ENCODE data around the gene SLX9.

SLX9 gene

DNA sequence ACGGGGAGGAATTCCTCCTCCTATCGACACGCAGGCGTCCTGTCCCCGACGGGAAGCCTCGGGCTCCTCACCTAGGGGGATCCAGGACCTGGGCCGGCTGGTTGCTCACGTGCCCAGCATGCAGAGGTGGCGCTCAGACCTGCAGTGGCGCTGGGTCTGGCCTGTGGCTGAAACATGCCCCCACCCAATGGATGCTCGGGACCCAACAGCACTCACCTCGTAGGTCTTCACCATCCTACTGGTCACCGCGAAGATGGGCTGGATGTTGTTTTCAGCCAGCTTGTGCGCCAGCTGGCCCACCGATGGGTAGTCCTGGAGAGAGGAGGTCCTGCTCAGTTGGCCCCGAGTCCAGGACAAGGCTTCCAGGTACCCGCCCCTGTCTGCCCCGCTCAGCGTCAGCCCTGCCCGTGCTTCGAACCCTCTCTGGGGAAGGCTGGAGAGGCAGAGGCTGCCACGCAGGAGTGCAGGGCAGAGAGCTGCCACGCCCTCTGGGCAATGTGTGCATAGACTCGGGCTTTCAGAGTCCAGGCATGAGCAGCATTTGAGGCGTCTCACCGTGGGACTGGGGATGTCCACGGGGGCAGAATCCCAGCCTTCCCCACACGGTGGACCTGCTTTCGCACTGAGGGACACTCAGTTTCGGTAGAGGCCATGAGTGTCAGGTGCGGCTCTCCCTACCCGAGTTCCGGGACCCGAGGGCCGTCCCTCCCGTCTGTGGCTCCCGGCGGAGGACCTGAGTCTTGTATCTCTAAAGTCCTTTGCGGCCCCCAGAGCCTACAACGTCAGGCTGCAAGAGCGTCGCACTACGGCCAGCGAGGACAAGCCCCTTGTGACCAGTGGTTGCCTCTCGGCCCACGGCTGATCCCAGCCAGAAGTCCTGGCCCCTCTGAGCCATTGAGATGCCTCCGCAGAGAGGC is 40.7 kb upstream of the SLX9 start:
- H3K9me3 ChIP-seq (ENCODE audit: insufficient read depth, low read length), result no peaks in the 10 kb centered on the region
- H3K9ac ChIP-seq (ENCODE audit: insufficient read length, low read depth), result no peak overlapping the region
- no peak overlapping the region for H3K4me3 ChIP-seq (ENCODE audit: insufficient read length, low read depth)
- no peaks in the 10 kb centered on the region for H3K27me3 ChIP-seq (ENCODE audit: insufficient read depth, insufficient read length)
- H3K36me3 ChIP-seq (ENCODE audit: insufficient read depth, insufficient read length, low read length), result no peaks in the 10 kb centered on the region
- peaks cover 43% of the 10 kb centered on the region for H3K4me1 ChIP-seq (ENCODE audit: insufficient read depth, insufficient read length)
- no peak for DNase-seq (ENCODE audit: low read depth, low spot score)
- TF ChIP-seq ZNF274 (IDR thresholded peaks at IDR 0.05; ENCODE audit: low read depth, low read length), result no peak
- TF ChIP-seq SUZ12 (IDR thresholded peaks at IDR 0.05; ENCODE audit: extremely low read depth, insufficient read depth, insufficient read length), result no peak
- no peak for TF ChIP-seq YY1 (IDR thresholded peaks at IDR 0.05; ENCODE audit: insufficient read depth, insufficient read length)

DNA sequence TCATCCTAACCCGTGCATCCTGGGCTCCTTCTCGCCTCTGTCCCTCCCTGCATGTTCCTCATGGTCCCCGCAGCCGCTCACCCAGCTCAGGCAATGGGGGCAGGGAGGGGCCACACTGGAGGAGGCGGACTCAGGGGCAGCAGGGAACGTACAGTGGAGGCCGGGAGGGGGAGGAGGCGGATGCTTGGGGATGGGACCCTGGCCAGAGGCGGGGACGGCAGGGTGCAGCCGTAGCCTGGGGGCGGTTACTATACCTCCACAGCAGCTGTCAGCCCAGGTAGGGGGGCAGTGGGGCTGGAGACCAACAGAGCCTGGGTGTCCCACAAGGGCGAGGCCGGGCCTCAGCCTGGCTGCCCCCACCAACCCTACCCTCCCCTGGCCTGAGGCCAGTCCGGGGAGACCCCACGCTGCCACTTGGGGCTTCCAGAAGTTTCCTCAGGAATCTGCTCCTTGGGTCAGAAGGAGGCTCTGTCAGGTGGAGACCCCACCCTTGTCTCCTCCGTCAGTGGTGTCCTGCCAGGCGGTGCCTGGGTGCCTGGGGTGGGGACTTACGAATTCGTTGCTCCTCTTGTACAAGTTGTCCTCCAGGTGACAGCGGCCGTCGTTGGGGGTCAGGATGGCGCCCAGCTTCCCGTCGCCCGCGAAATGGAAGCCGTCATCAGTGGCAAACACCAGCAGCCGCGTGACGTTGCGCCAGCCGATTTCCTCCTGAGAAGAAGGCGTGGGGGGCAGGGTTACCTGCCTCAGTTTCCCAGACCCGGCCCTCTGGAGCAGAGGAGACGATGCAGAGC is 39.9 kb upstream of the SLX9 start:
- no peak for DNase-seq (ENCODE audit: low read depth, low spot score)
- Histone ChIP-seq H3K4me1 (ENCODE audit: insufficient read depth, insufficient read length) (peaks cover 46% of the 10 kb centered on the region), H3K4me3 (ENCODE audit: insufficient read length, low read depth) (no peak overlapping the region), H3K36me3 (ENCODE audit: insufficient read depth, insufficient read length, low read length) (no peaks in the 10 kb centered on the region), H3K9ac (ENCODE audit: insufficient read length, low read depth) (no peak overlapping the region), H3K27me3 (ENCODE audit: insufficient read depth, insufficient read length) (no peaks in the 10 kb centered on the region), H3K9me3 (ENCODE audit: insufficient read depth, low read length) (no peaks in the 10 kb centered on the region)
- TF ChIP-seq ZNF274 (IDR thresholded peaks at IDR 0.05; ENCODE audit: low read depth, low read length) (no peak), SUZ12 (IDR thresholded peaks at IDR 0.05; ENCODE audit: extremely low read depth, insufficient read depth, insufficient read length) (no peak)

DNA sequence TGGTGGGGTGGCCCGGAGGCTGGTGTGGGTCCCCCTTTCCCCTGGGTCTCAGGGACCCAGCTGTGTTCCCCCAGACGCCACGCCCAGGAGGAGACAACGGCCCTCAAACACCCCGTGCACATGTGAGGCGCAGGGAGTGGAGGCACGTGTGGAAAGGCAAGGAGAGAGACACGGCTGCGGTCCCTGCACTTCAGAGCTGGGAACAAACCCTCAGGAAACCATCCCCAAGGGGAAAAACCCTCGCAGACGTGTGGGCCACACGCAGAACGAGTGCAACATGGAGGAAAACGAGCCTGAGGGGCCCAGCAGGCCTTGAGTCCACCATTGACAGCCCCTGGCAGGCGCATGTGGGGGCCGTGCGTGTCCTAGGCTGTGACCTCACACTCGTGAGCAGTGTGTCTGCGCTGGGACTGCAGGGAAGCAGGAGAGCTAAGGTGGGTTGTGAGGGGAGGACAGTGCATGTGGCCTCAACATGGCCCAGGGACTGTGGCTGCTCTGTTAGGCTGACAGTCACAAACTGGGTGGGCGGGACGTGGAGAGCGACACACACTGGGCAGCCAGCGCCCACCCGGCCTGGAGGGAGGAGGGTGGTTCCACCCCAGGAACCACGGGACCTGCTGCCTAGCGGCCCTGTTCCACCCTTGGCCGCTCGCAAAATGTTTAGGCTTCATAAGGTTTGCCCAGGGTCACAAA is 39.1 kb upstream of the SLX9 start:
- H3K4me3 ChIP-seq (ENCODE audit: insufficient read length, low read depth), result no peak overlapping the region
- no peaks in the 10 kb centered on the region for H3K27me3 ChIP-seq (ENCODE audit: insufficient read depth, insufficient read length)
- no peak for DNase-seq (ENCODE audit: low read depth, low spot score)
- TF ChIP-seq ZNF274 (IDR thresholded peaks at IDR 0.05; ENCODE audit: low read depth, low read length) (no peak), YY1 (IDR thresholded peaks at IDR 0.05; ENCODE audit: insufficient read depth, insufficient read length) (no peak), SUZ12 (IDR thresholded peaks at IDR 0.05; ENCODE audit: extremely low read depth, insufficient read depth, insufficient read length) (no peak)
- no peak overlapping the region for H3K9ac ChIP-seq (ENCODE audit: insufficient read length, low read depth)
- H3K9me3 ChIP-seq (ENCODE audit: insufficient read depth, low read length), result no peaks in the 10 kb centered on the region
- H3K4me1 ChIP-seq (ENCODE audit: insufficient read depth, insufficient read length), result peaks cover 50% of the 10 kb centered on the region
- H3K36me3 ChIP-seq (ENCODE audit: insufficient read depth, insufficient read length, low read length), result no peaks in the 10 kb centered on the region

DNA sequence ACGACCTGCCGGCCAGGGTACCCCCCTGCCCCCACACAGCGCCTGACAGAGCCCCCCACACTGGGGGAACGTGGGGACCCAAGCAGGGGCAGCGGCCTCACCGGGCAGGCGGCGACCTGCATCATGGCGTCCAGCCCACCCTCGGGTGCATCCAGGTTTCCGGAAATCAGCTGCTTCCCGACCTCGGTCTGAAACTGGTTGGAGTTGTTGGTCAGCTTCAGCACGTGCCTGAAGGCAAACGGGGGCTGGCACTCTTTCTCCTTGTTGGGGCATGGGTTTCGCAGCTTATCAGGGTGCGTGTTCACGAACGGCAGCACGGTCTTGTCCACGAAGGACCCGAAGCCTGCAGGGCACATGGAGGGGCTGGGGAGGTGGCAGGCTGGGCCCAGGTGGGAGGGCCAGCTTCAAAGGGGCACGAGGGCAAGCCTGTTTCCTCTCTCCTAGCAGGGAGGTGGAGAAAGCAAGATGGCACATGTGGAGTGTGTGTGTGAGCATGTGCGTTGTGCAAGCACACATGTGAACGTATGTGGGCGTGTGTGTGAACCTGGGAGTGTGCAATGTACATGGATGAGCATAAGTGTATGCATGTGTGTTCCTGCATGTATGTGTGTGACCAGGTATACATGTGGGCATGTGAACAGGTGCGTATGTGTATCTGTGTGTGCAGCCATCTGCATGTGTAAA is 38.3 kb upstream of the SLX9 start:
- Histone ChIP-seq H3K4me3 (ENCODE audit: insufficient read length, low read depth) (no peak overlapping the region), H3K9ac (ENCODE audit: insufficient read length, low read depth) (no peak overlapping the region), H3K9me3 (ENCODE audit: insufficient read depth, low read length) (no peaks in the 10 kb centered on the region), H3K36me3 (ENCODE audit: insufficient read depth, insufficient read length, low read length) (no peaks in the 10 kb centered on the region), H3K4me1 (ENCODE audit: insufficient read depth, insufficient read length) (peaks cover 52% of the 10 kb centered on the region), H3K27me3 (ENCODE audit: insufficient read depth, insufficient read length) (no peaks in the 10 kb centered on the region)
- no peak for DNase-seq (ENCODE audit: low read depth, low spot score)
- TF ChIP-seq YY1 (IDR thresholded peaks at IDR 0.05; ENCODE audit: insufficient read depth, insufficient read length), result no peak
- no peak for TF ChIP-seq ZNF274 (IDR thresholded peaks at IDR 0.05; ENCODE audit: low read depth, low read length)
- TF ChIP-seq SUZ12 (IDR thresholded peaks at IDR 0.05; ENCODE audit: extremely low read depth, insufficient read depth, insufficient read length), result no peak

GRCh38 chr21:44902268-44903049 is 37.4 kb upstream of the SLX9 start:
- H3K4me1 ChIP-seq (ENCODE audit: insufficient read depth, insufficient read length), result peaks cover 54% of the 10 kb centered on the region

DNA sequence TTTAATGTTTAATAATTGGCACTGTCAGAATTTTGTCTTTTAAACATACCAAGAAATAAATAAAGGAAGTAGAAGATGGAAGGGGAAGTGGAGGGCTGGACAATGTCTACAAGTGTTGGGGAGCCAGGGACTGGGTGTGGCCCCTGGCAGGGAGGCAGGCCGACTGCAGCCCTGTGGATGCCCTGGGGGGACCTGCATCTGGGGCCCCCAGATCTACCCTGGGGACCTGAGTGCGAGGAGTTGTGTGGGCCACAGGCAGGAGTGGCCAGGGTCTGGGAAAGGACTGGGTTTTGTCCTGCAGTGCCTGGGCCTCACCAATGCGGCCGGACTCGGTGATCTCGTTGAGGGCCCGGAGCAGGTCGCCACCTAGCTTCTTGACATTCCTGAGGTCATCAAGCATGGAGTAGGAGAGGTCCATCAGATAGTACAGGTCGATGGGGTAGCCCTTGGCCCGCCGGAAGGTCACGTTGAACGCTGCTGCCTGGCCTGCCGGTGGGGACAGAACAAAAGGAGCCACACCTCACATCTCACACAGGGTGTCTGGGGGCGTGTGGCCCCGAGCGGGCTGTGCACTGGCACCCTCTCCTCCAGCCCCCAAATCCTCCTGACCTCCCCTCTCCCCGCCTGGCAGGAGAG is 36.7 kb upstream of the SLX9 start:
- Histone ChIP-seq H3K9me3 (ENCODE audit: insufficient read depth, low read length) (no peaks in the 10 kb centered on the region), H3K4me3 (ENCODE audit: insufficient read length, low read depth) (no peak overlapping the region), H3K4me1 (ENCODE audit: insufficient read depth, insufficient read length) (peaks cover 51% of the 10 kb centered on the region), H3K27me3 (ENCODE audit: insufficient read depth, insufficient read length) (no peaks in the 10 kb centered on the region), H3K9ac (ENCODE audit: insufficient read length, low read depth) (no peak overlapping the region), H3K36me3 (ENCODE audit: insufficient read depth, insufficient read length, low read length) (no peaks in the 10 kb centered on the region)
- no peak for DNase-seq (ENCODE audit: low read depth, low spot score)
- no peak for TF ChIP-seq ZNF274 (IDR thresholded peaks at IDR 0.05; ENCODE audit: low read depth, low read length)
- no peak for TF ChIP-seq SUZ12 (IDR thresholded peaks at IDR 0.05; ENCODE audit: extremely low read depth, insufficient read depth, insufficient read length)
- TF ChIP-seq YY1 (IDR thresholded peaks at IDR 0.05; ENCODE audit: insufficient read depth, insufficient read length), result no peak

More at GRCh38 chr21:44902268-44903049, 37.4 kb upstream of the SLX9 start:
- TF ChIP-seq ZNF274 (IDR thresholded peaks at IDR 0.05; ENCODE audit: low read depth, low read length) (no peak), SUZ12 (IDR thresholded peaks at IDR 0.05; ENCODE audit: extremely low read depth, insufficient read depth, insufficient read length) (no peak), YY1 (IDR thresholded peaks at IDR 0.05; ENCODE audit: insufficient read depth, insufficient read length) (no peak)
- Histone ChIP-seq H3K9me3 (ENCODE audit: insufficient read depth, low read length) (no peaks in the 10 kb centered on the region), H3K9ac (ENCODE audit: insufficient read length, low read depth) (no peak overlapping the region), H3K4me3 (ENCODE audit: insufficient read length, low read depth) (no peak overlapping the region), H3K36me3 (ENCODE audit: insufficient read depth, insufficient read length, low read length) (no peaks in the 10 kb centered on the region), H3K27me3 (ENCODE audit: insufficient read depth, insufficient read length) (no peaks in the 10 kb centered on the region)
- DNase-seq (ENCODE audit: low read depth, low spot score), result no peak

Data from NT2/D1 (cell line).